ENCODE measurements around the gene UBE2O.

UBE2O gene

DNA sequence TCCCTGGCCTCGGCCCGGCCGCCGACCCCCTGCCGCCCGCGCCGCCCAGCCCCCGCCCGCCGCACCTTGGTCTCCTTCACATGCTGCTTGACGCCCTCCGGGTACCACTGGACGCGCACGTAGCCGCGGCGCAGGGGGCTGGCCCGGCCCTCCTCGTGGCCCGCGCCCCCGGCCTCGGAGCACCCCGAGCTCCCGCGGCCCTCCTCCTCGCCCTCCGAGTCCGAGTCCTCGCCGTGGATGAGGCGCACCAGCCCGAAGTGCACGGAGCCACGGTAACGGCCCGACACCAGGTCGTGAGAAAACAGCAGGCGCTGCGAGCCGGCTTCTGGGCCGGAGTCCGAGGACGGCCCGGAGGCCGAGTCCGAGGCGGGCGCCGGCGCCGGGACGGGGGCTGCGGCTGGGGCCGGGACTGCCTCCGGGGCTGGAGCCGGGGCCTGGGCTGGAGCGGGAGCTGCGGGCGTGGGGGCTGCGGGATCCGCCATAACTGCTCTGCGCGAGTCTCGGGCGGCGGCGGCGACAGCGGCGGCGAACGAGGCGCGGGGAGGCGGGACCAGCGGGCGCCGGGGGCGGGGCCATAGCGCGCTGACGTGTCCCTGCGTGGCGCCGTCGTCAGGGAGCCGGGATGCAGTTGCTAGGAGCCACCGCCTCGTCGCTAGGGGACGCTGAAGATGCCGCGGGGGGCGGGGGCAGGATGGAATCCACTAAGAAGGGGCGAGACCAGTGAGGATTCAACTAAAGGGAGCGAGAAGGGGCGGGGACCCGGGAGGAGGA is at the start of gene UBE2O:
UBE2O (minus strand) TSS at position 493 of the 771 bp plus-strand sequence; CDS start at position 482, 11 bp downstream.
- DNase-seq (ENCODE audit: low read depth) = peak; percentile 70

DNA sequence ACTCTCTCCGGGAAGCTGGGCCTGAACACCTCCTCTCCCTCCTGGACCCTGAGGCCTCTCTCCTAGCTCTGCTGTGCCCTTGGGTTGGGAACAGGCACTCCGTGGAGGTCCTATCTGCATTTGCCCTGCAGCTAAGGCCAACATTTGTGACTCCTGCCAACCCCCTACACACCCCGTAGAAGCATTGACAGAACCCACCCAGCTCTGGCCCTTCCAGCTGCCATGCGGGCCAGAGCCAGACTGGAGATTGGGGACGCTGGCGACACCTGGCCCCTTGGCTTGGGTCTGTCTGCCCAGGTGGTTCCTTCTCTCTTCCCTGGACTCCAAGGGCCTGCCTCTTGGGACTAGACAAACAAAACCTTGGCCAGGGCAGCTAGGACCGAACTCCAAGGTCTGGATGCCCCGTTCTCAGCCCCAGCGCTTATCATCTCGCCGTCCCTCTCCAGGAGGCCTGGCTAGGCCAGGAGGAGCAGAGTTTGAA is 48.9 kb upstream of the UBE2O start:
- no peak for DNase-seq (ENCODE audit: low read depth)

- peak; percentile 37 for DNase-seq (ENCODE audit: low read depth)
Measured at GRCh38 chr17:76501018-76501826, 48.3 kb upstream of the UBE2O start, which contains the start of gene RHBDF2. RHBDF2 (minus strand) TSS chr17:76501423; CDS start chr17:76481524, 19,899 bp downstream.

- DNase-seq (ENCODE audit: low read depth) = no peak
Measured at GRCh38 chr17:76500747-76501017, 47.7 kb upstream of the UBE2O start.

DNA sequence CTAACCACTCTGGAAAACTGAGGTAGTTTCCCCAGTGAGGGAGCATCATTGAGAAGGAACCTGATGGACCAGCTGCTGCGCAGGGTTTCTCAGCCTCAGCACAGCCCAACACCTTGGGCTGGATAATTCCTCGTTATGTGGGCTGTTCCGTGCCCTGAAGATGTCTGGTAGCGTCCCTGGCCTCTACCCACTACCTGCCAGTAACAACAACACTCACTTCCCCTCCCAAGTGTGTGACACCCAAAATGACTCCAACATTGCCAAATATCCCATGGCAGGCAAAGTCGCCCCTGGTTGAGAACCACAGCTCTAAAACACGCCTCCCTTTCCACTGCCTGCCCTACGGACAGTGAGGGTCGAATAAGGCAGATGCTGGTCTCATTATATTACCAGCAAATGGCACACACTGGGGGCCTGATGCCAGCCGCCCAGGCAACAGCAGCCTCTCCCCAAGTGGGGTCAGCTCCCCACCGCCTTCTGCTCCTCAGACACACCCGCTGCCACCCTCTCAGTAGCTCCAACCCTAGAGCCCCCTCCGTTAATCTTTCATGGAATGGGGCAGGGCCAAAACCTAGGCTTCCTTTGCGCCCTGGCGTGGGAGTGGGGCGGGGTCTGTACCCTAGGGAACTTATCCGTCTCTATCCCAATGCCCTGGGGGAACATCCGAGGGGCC is 47.3 kb upstream of the UBE2O start:
- DNase-seq (ENCODE audit: low read depth) = no peak

DNA sequence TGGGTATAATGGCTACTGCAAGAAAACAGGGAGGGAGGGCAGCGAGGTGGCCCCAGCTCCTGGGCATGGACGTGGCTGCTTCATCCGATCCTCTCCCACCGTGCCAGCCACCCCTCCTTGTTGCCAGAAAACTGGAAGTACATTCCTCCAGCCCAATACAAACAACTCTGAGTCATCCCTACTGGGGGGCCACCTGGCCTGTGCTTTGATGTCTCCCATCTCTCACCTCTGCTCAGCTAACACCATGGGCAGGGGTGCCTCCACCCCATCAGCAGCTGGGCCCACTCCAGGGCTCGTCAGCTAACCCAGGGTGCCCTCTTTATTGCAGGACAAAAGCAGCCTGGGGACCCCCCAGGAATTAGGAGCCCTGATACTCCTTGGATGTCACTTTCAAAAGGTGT is 46.3 kb upstream of the UBE2O start:
- DNase-seq (ENCODE audit: low read depth) = no peak

DNA sequence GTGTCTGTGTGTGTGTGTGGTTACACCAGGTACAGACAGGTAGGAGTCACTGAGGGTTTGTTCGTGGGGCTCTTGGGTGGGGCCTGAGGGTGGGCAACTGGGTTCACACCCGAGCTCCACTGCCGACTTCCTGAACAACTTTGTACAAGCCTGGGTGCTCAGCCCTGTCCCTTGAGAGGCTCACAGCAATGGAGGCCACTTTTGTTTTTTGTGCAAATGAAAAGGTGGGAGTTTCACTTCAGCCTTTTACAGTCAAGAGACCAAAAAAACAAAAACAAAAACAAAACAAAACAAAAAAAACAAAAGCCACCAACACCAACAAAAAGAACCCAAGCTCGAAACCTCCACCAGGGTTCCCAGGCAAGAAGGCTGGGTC is 45.9 kb upstream of the UBE2O start:
- DNase-seq (ENCODE audit: low read depth) = no peak

DNA sequence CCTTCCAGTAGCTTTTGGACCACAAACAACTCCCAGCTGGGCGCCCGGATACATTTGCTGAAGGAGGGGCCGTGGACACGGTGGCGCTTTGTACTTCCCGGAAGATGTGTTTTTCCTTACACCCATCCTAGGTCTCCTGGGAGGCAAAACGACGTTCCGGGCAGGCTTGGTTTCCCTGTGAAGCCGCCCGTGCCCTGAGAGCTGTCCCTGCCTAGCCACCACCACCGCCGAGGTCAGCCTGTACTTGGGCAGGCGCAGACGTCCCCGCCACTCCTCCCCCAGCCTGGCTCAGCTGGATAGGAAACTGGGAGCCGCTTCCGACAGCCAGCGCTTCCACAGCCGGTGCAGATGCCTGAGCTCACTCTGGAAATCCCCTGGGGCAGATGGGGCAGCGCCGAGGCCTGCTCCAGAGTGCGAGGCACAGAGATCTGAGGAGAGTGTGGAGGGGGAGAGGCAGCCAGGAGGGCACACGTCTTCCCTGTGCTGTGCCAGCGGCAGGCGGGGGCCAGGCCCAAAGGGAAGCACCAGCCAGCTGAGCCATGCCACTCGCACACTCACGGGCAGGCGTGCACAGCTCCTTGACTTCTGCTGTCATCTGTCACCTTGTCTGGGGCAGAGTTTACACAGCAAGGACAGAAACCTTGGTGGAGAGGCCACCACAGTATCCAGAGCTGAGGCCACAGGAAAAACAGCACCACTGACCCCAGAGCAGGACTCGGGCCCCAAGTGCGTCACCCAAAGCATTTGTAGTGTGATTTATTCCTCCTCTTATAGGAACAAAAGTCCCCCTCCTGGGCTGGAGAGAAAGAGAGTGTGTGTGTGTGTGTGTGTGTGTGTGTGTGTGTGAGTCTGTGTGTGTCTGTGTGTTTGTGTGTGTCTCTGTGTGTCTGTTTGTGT is 45.3 kb upstream of the UBE2O start:
- DNase-seq (ENCODE audit: low read depth) = peak; percentile 50

DNA sequence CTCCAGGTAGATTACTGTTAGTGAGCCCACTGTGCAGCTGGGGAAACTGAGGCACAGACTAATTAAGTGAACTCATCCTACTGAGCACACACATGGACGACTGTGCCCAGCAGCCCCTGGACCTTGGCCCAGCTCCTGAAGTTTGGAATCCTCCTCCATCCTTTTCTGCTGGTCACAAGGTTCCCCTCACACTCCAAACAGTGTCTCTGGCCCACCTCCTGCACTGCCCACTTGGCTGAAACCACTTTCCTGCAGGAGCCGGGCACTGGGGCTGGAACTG is 44.7 kb upstream of the UBE2O start:
- DNase-seq (ENCODE audit: low read depth) = no peak

GRCh38 chr17:76496464-76496863 is 43.5 kb upstream of the UBE2O start:
- no peak for DNase-seq (ENCODE audit: low read depth)

DNA sequence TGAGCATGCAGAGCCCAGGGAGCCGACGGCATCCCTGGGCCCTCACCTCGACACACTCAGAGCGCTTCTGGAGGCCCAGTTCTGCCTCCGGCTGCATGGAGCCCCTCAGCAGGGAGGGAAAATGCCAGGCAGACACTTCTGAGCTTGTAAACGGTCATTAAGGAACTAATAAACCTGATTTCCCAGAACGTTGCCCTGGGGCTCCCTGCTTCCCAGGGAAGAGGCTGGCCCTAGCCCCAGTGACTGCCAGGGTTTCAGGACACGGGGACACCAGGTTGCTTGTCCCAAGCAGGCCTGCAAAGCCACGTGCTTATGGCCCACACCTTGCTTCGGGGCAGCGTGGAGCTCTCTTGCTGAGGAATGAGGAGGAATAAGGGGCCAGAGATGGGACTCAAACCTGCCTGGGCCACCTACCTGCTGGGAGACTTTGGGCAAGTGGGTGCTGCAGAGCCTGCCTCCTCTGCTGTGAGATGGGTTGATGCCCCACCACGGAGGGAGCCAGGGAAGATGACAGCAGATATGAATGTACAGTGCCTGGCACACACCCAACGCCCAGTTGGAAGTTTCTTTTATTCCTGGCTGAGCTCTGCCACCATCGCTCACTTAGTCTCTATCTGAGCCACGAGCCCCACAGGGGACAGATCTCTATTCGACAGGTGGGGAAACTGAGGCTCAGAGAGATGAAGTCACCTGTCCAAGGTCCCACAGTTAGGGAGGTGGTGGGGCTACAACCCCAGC is 42.9 kb upstream of the UBE2O start:
- DNase-seq (ENCODE audit: low read depth) = no peak

DNA sequence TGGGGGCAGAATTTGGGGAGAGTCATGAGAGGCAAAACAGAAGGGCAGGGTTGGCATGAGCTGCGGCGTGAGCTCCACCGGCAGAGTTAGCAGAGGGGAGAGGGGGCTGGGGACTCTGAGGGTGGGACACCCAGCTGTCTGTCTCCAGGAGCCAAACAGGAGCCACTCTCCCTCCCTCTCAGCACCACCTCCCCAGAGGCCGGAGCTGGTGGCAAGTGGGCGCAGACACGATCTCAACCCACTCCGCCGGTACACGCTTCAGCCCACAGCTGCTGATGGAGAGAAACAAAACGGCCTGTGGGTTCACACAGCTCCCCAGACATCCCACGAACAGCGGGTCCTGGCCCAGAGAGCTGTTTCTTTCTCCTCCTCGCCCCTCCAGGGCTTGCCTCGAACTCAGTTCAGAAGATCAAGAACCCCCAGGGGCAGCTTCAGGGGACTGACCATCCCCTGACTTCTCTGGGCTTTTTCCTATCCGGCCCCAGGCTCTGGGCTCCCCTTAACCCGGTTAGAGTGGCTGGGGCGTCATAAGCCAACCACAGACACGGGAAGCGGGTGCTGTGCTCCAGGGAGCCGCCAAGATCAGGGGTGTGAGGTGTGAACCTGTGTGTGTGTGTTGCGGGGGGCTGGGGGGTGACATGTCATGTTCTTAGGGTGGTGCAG is 40.7 kb upstream of the UBE2O start:
- no peak for DNase-seq (ENCODE audit: low read depth)

DNA sequence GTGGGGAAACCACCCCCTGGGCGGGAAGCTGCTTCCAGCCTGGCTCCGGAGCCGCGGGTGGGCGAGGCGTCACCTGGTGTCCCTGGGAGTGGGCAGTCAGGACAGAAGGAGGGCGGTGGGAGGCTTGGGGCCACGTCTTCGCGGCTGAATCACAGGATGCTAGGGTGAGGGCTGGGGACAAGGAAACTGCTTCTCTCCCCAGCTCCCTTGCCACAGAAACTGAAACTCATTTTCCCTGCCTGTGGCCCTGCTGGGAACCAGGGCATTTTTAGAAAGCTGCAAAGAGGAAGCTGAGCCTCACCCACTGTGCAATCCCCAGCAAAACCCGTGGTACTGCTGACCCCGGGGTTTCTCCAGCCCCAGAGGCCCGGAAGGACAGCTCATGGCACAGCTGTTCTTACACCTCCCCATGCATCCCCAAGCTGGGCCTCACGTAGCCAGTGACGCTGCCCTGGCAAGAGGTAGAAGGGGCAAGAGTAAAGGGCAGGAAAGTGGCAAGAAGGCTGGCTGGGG is 40.1 kb upstream of the UBE2O start:
- DNase-seq (ENCODE audit: low read depth) = peak; percentile 64

- no peak for DNase-seq (ENCODE audit: low read depth)
Measured at GRCh38 chr17:76492123-76492988, 39.4 kb upstream of the UBE2O start.

GRCh38 chr17:76491271-76492122 is 38.5 kb upstream of the UBE2O start:
- DNase-seq (ENCODE audit: low read depth) = no peak

DNA sequence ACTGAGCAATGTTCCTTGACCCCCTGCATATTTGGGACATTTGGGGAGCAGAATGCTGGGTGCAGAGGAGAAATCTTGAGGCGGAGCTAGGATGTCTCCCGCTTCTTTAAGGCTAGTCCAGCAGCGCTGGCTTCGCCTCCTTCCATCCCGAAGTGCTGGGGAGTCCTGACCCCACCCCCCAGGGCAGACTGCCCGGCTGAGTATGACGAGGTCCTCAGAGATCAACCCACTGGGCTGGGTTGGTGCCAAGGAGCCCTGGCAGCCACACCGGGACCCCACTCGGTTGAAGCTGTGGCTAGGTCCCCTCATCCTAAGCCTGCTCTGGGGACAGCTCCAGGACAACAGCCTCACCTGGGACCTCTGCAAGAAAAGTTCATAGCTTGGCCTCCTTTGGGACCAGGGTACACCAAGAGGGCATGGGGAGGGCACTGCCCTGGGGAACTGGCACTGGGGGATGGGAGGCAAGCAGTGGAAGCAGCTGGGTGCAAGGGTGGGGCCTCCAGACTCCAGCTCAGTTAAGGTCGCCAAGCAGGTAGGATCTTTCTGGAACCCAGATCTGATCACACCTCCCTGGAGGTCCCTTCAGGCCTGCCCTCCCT is 37.3 kb upstream of the UBE2O start:
- DNase-seq (ENCODE audit: low read depth) = no peak

- DNase-seq (ENCODE audit: low read depth) = no peak
Measured at GRCh38 chr17:76487451-76488192, 34.7 kb upstream of the UBE2O start.

All from stromal cell of bone marrow (primary cell).